Tibial artery (tissue), 4 donors: ENCODE measurements around the gene EHBP1.

Source experiments
- DNase-seq, 2 donors: peaks; one replicate each; pipeline ENCODE4 v3.0.0-alpha.2; 2019
- H3K27ac ChIP-seq, 2 donors: fragments of 200-600 bp; sonication (generic) in 1 of 2; 1 replicate in 1 of 2; 2 replicates in 1 of 2; pipeline ENCODE4 v1.5.1; 2018 to 2019; ENCODE audit warnings: mild to moderate bottlenecking in 1 of 2
- H3K27me3 ChIP-seq, 2 donors: fragments of 200-600 bp; sonication (generic) in 1 of 2; one replicate each; pipeline versions ENCODE4 v1.5.1 to v1.6.0; 2016 to 2019
- H3K36me3 ChIP-seq, 3 donors: fragments of 200-600 bp; sonication (generic) in 2 of 3; one replicate each; pipeline ENCODE4 v1.5.1; 2016 to 2019; ENCODE audit warnings: mild to moderate bottlenecking in 2 of 3
- H3K4me1 ChIP-seq, 4 donors: fragments of 200-600 bp; sonication (generic) in 2 of 4; 1 replicate in 3 of 4; 2 replicates in 1 of 4; pipeline ENCODE4 v1.5.1; 2016 to 2019
- H3K4me3 ChIP-seq, 2 donors: fragments of 200-600 bp; sonication (generic) in 1 of 2; 1 replicate in 1 of 2; 2 replicates in 1 of 2; pipeline ENCODE4 v1.5.1; 2018 to 2019; ENCODE audit warnings: mild to moderate bottlenecking in 2 of 2
- H3K9me3 ChIP-seq, 3 donors: fragments of 200-600 bp; sonication (generic) in 1 of 3; one replicate each; pipeline ENCODE4 v1.5.1; 2016 to 2019
- intact Hi-C: fragments of 100-400 bp; cut with DNase I; formaldehyde crosslinking; loops from one replicate; pipeline ENCODE4 v1.15.0; 2023; ENCODE audit warnings: low total_unique reads
- TF ChIP-seq, protein P1 (sequence below), 2 experiments: fragments of 200-600 bp in 1 of 2; fragments of 450-650 bp in 1 of 2; IDR thresholded peaks; one replicate each; pipeline ENCODE4 v1.5.1; 2017 to 2019; ENCODE audit warnings: antibody characterized with exemption in 2 of 2, mild to moderate bottlenecking in 1 of 2, moderate library complexity in 1 of 2

EHBP1 gene

DNA sequence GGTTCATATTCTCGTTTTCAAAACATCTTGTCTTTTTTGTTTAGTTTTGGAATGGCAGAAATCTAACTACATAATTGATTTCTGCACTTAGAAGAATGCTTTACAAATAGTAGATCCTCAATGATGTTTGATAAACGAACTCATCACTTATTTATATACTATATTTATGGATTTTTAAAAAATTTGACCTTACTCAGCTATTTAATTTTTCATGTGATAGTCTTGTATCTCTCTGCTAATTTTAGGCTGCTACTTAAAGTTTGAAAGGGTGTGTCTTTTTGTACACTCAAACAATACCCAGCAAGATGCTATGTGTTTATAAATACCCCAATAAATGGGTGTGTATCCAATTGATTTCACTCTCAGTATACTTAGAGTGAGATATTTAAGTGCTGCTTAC is 86.9 kb downstream of the EHBP1 start:
- TF ChIP-seq, protein P1, sequence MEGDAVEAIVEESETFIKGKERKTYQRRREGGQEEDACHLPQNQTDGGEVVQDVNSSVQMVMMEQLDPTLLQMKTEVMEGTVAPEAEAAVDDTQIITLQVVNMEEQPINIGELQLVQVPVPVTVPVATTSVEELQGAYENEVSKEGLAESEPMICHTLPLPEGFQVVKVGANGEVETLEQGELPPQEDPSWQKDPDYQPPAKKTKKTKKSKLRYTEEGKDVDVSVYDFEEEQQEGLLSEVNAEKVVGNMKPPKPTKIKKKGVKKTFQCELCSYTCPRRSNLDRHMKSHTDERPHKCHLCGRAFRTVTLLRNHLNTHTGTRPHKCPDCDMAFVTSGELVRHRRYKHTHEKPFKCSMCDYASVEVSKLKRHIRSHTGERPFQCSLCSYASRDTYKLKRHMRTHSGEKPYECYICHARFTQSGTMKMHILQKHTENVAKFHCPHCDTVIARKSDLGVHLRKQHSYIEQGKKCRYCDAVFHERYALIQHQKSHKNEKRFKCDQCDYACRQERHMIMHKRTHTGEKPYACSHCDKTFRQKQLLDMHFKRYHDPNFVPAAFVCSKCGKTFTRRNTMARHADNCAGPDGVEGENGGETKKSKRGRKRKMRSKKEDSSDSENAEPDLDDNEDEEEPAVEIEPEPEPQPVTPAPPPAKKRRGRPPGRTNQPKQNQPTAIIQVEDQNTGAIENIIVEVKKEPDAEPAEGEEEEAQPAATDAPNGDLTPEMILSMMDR (IDR thresholded peaks at IDR 0.05), result no peak
- H3K4me3 ChIP-seq, result no peak overlapping the region
- H3K36me3 ChIP-seq, result no peaks in the 10 kb centered on the region
- H3K4me1 ChIP-seq, result peaks cover 0 to 33% (median 5%) of the 10 kb centered on the region in 4 donors
- no peak for DNase-seq
- no peak overlapping the region for H3K27ac ChIP-seq
- H3K27me3 ChIP-seq, result no peaks in the 10 kb centered on the region
- intact Hi-C loops, result no loop called here
- H3K9me3 ChIP-seq, result no peaks in the 10 kb centered on the region

DNA sequence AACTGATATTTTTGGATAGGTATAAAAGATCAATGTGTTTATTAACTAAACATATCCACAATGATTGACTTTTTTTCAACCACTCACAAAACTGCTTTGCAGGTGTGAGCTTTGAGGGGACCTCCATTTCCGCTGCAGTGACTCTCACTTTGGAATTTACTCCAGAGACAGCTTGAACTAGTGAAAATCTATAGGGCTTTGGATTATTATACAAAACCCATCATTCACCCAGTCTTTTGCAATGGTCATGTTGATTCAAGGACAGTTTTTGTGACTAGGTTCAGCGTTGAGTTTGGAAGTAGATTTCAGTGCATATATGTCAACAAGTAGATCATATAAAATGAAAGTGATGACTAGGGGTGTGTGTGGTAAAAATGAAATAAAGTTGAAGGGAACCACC is 87.7 kb downstream of the EHBP1 start:
- no peaks in the 10 kb centered on the region for H3K27me3 ChIP-seq
- no peak for DNase-seq
- H3K4me3 ChIP-seq, result no peak overlapping the region
- intact Hi-C loops, result no loop called here
- peaks cover 0 to 33% (median 5%) of the 10 kb centered on the region in 4 donors for H3K4me1 ChIP-seq
- TF ChIP-seq, protein P1 (IDR thresholded peaks at IDR 0.05), result no peak
- no peaks in the 10 kb centered on the region for H3K36me3 ChIP-seq
- no peaks in the 10 kb centered on the region for H3K9me3 ChIP-seq
- H3K27ac ChIP-seq, result no peak overlapping the region

DNA sequence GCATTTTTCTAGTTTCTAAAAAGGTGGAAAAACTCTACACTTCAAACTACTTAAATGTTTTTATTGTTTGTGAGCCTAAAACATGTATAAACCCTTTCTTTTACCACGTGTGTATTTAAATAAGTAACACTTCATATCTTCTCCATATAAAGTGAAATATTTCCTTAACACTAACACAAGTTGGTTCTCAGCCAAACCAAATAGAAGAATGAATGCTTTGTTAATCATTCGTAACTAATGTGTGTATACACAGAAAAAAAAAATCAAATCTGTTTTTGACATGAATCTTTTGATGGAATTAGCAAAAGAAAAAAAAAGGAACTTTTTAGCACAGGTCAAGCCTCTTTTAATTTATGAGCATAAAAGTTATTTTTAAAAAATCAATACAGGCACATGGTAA is 89.3 kb downstream of the EHBP1 start:
- TF ChIP-seq, protein P1 (IDR thresholded peaks at IDR 0.05), result no peak
- no peak overlapping the region for H3K4me3 ChIP-seq

GRCh38 chr2:62795341-62795740 is 89.8 kb downstream of the EHBP1 start:
- intact Hi-C loops, result no loop called here
- peaks cover 0 to 20% (median 0%) of the 10 kb centered on the region in 4 donors for H3K4me1 ChIP-seq
- TF ChIP-seq, protein P1 (IDR thresholded peaks at IDR 0.05), result no peak

More for the DNA sequence above, 89.3 kb downstream of the EHBP1 start:
- Histone ChIP-seq H3K27me3 (no peaks in the 10 kb centered on the region), H3K4me1 (peaks cover 0 to 24% (median 2%) of the 10 kb centered on the region in 4 donors), H3K36me3 (no peaks in the 10 kb centered on the region), H3K9me3 (no peaks in the 10 kb centered on the region), H3K27ac (no peak overlapping the region)
- intact Hi-C loops, result no loop called here
- DNase-seq, result no peak

DNA sequence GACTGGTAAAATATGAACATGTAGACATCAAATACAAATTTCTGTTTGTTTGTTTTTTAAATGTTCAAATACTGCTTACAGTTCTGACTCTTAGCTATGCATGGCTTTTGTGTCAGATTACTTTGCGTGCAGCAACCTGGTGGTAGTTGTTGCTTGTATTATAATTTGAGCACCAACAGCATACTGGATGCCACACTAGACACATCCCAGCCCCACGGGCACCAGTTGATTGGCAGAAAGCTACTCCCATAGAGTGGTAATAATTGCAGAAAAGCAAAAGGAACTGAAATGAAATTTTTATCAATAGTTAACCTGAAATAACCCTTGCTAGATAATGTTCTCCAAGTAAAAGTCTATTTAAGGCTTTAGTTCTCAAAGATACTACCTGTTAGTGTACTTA is 91.6 kb downstream of the EHBP1 start:
- Histone ChIP-seq H3K4me1 (peaks cover 0 to 20% (median 0%) of the 10 kb centered on the region in 4 donors), H3K27me3 (no peaks in the 10 kb centered on the region), H3K9me3 (no peaks in the 10 kb centered on the region), H3K4me3 (no peak overlapping the region), H3K27ac (no peak overlapping the region), H3K36me3 (no peaks in the 10 kb centered on the region)
- TF ChIP-seq, protein P1 (IDR thresholded peaks at IDR 0.05), result no peak
- no peak for DNase-seq
- intact Hi-C loops, result no loop called here

More at GRCh38 chr2:62795341-62795740, 89.8 kb downstream of the EHBP1 start:
- Histone ChIP-seq H3K9me3 (no peaks in the 10 kb centered on the region), H3K27me3 (no peaks in the 10 kb centered on the region), H3K27ac (no peak overlapping the region), H3K4me3 (no peak overlapping the region), H3K36me3 (no peaks in the 10 kb centered on the region)
- no peak for DNase-seq

DNA sequence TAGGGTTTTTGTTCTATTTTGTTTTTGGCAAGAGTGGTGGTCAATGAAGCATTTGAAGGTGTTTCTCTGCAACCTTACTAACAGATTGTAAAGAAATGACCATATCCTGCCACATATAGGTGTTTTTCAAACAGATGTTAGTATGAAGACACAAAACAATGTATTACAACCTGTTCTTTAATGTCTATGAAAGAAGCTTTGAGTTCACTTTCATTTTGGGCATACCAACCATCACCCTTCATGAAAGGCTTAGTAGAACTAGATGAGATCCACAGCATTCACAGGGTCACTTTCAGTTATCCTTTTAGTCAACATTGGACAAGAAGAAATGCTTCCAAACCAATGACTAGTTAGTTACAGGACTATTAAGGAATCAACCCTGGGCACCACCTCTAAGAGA is 95.1 kb downstream of the EHBP1 start:
- no peak for DNase-seq
- Histone ChIP-seq H3K4me3 (no peak overlapping the region), H3K27me3 (no peaks in the 10 kb centered on the region), H3K4me1 (peaks cover 0 to under 1% (median 0%) of the 10 kb centered on the region in 4 donors), H3K36me3 (peaks cover 0 to 1% (median 0%) of the 10 kb centered on the region in 3 donors), H3K9me3 (no peaks in the 10 kb centered on the region), H3K27ac (no peak overlapping the region)
- TF ChIP-seq, protein P1 (IDR thresholded peaks at IDR 0.05), result no peak
- intact Hi-C loops, result no loop called here
